HCT116 (cell line): ENCODE data around the gene TMEM61. TPM values are rescaled to one million over a fixed set of nuclear protein-coding genes. Genes with fewer than 3 reads are reported as not detected.

Experiments
- ATAC-seq: fragments of 200-7000 bp; cut with Tn5 transposase; 2 replicates; pipeline ENCODE4 v1.9.1; 2020; ENCODE audit warnings: mild to moderate bottlenecking, moderate library complexity
- BruUV-seq: library from RNA; stranded (reverse); fragments of 400-500 nt; replicated peaks from 2 replicates; lab custom pipeline; 2021; lab: Mats Ljungman, UMichigan
- CTCF ChIA-PET: fragments of 300-600 bp; sonication (Branson Sonifier 250); formaldehyde crosslinking; loops from one replicate; lab custom pipeline; 2021; ENCODE audit warnings: antibody characterized with exemption; lab: Charles Lee
- POLR2A ChIA-PET: fragments of 300-600, 350-600 bp; sonication (Branson Sonifier 250); formaldehyde crosslinking; loops from one replicate; lab custom pipeline; 2021; ENCODE audit warnings: antibody characterized with exemption; lab: Charles Lee
- RAD21 ChIA-PET, 2 experiments: fragments of 300-600 bp; sonication (Branson Sonifier 250); formaldehyde crosslinking; loops; one replicate each; lab custom pipeline; 2023; ENCODE audit warnings: low total read pairs in 2 of 2; ENCODE audit not compliant: uncharacterized antibody in 2 of 2, unreplicated experiment in 2 of 2, low non-redundant PET in 1 of 2; lab: Charles Lee
- DNase-seq: peaks from one replicate; pipeline ENCODE4 v3.0.0-alpha.2; 2010; ENCODE audit warnings: low read depth, low spot score
- H2AFZ ChIP-seq: fragments of 200-600 bp; shearing (Covaris generic), sonication (generic); 2 replicates; pipeline ENCODE4 v1.6.1; 2017; ENCODE audit warnings: low read depth, mixed run types, mixed read lengths, antibody characterized with exemption, low read length; ENCODE audit not compliant: poor library complexity, severe bottlenecking
- H3K27ac ChIP-seq: 2 replicates; pipeline ENCODE4 v1.5.1; 2012; ENCODE audit warnings: low read depth, low read length
- H3K27me3 ChIP-seq: fragments of 200-600 bp; sonication (generic); 2 replicates; pipeline ENCODE4 v1.6.1; 2016; ENCODE audit warnings: mixed run types, low read length, mixed read lengths; ENCODE audit not compliant: insufficient read depth
- H3K36me3 ChIP-seq, 2 experiments: fragments of 200-500 bp in 1 of 2; fragments of 200-600 bp in 1 of 2; sonication (Bioruptor generic) in 1 of 2; sonication (generic) in 1 of 2; 2 replicates each; pipeline versions ENCODE4 v1.5.1 to v1.6.1; 2014 to 2016; ENCODE audit warnings: low read length in 2 of 2, inconsistent platforms in 1 of 2, mixed read lengths in 1 of 2, mixed run types in 1 of 2; ENCODE audit not compliant: insufficient read depth in 2 of 2, control insufficient read depth in 1 of 2
- H3K4me1 ChIP-seq, 2 experiments: fragments of 200-600 bp in 1 of 2; sonication (generic) in 1 of 2; 2 replicates each; pipeline versions ENCODE4 v1.5.1 to v1.6.1; 2012 to 2017; ENCODE audit warnings: low read length in 2 of 2, inconsistent platforms in 1 of 2, mild to moderate bottlenecking in 1 of 2, mixed read lengths in 1 of 2, mixed run types in 1 of 2, moderate library complexity in 1 of 2; ENCODE audit not compliant: insufficient read depth in 2 of 2, control insufficient read depth in 1 of 2
- H3K4me2 ChIP-seq: fragments of 200-600 bp; sonication (generic); 2 replicates; pipeline ENCODE4 v1.6.1; 2017; ENCODE audit warnings: mixed run types, low read length, mixed read lengths
- H3K4me3 ChIP-seq, 2 experiments: fragments of 200-600 bp in 1 of 2; sonication (generic) in 1 of 2; replicated peaks in 1 of 2; 2 replicates each; pipeline ENCODE4 v1.5.1; 2011 to 2016; ENCODE audit warnings: low read length in 2 of 2, control low read depth in 1 of 2, low read depth in 1 of 2, mild to moderate bottlenecking in 1 of 2, mixed read lengths in 1 of 2, mixed run types in 1 of 2
- H3K79me2 ChIP-seq: fragments of 200-600 bp; sonication (generic); 2 replicates; pipeline ENCODE4 v1.6.1; 2017; ENCODE audit warnings: mild to moderate bottlenecking, mixed run types, low read length, moderate library complexity, mixed read lengths; ENCODE audit not compliant: insufficient read depth
- H3K9ac ChIP-seq: fragments of 200-600 bp; sonication (generic); 2 replicates; pipeline ENCODE4 v1.6.1; 2016; ENCODE audit warnings: low read length, mixed read lengths
- H3K9me2 ChIP-seq: fragments of 200-600 bp; sonication (generic), shearing (Covaris generic); 2 replicates; pipeline ENCODE4 v1.6.1; 2017; ENCODE audit warnings: mixed run types, mild to moderate bottlenecking, moderate library complexity; ENCODE audit not compliant: insufficient read depth
- H3K9me3 ChIP-seq, 2 experiments: fragments of 200-500 bp in 1 of 2; fragments of 200-600 bp in 1 of 2; sonication (Bioruptor generic) in 1 of 2; sonication (generic) in 1 of 2; 2 replicates each; pipeline ENCODE4 v1.6.1; 2014 to 2017; ENCODE audit warnings: low read length in 2 of 2, mixed read lengths in 2 of 2, inconsistent platforms in 1 of 2, low read depth in 1 of 2, mild to moderate bottlenecking in 1 of 2, mixed run types in 1 of 2, moderate library complexity in 1 of 2; ENCODE audit not compliant: control insufficient read depth in 1 of 2, insufficient read depth in 1 of 2
- H4K20me1 ChIP-seq: fragments of 200-600 bp; sonication (generic), shearing (Covaris generic); 2 replicates; pipeline ENCODE4 v1.6.1; 2017; ENCODE audit warnings: mixed run types, mild to moderate bottlenecking, moderate library complexity; ENCODE audit not compliant: insufficient read depth
- ATF3 ChIP-seq: IDR thresholded peaks from 2 replicates; pipeline ENCODE4 v1.6.1; 2012
- CBX3 ChIP-seq: IDR thresholded peaks from 2 replicates; pipeline ENCODE4 v1.6.1; 2012; ENCODE audit warnings: low read depth
- CEBPB ChIP-seq: IDR thresholded peaks from 2 replicates; pipeline ENCODE4 v1.6.1; 2012; ENCODE audit warnings: low read depth
- EZH2 ChIP-seq: fragments of 200-600 bp; sonication (generic); IDR thresholded peaks from 2 replicates; pipeline ENCODE4 v1.6.1; 2017; ENCODE audit warnings: antibody characterized with exemption, mixed run types
- EZH2phosphoT487 ChIP-seq: fragments of 200-600 bp; IDR thresholded peaks from 2 replicates; pipeline ENCODE4 v1.6.1; 2018; ENCODE audit warnings: antibody characterized with exemption, borderline replicate concordance
- FOSL1 ChIP-seq: IDR thresholded peaks from 2 replicates; pipeline ENCODE4 v1.6.1; 2012; ENCODE audit warnings: low read depth
- JUND ChIP-seq: IDR thresholded peaks from 2 replicates; pipeline ENCODE4 v1.6.1; 2012
- MAX ChIP-seq: IDR thresholded peaks from 2 replicates; pipeline ENCODE4 v1.6.1; 2012
- POLR2A ChIP-seq: IDR thresholded peaks from 2 replicates; pipeline ENCODE4 v1.7.0; 2011; ENCODE audit warnings: borderline replicate concordance; ENCODE audit not compliant: insufficient read depth, insufficient read length; ENCODE audit errors: extremely low read depth
- POLR2AphosphoS5 ChIP-seq: IDR thresholded peaks from 2 replicates; pipeline ENCODE4 v1.6.1; 2011; ENCODE audit warnings: mild to moderate bottlenecking, low read depth, low read length, moderate library complexity
- RAD21 ChIP-seq: IDR thresholded peaks from 2 replicates; pipeline ENCODE4 v1.6.1; 2012; ENCODE audit warnings: low read depth, mild to moderate bottlenecking
- SIN3A ChIP-seq: IDR thresholded peaks from 2 replicates; pipeline ENCODE4 v1.6.1; 2012; ENCODE audit warnings: low read depth
- SRF ChIP-seq: IDR thresholded peaks from 2 replicates; pipeline ENCODE4 v1.6.1; 2012; ENCODE audit warnings: low read depth
- YY1 ChIP-seq: IDR thresholded peaks from 2 replicates; pipeline ENCODE4 v1.6.1; 2011; ENCODE audit warnings: low read length, low read depth, moderate library complexity, mild to moderate bottlenecking; ENCODE audit not compliant: insufficient replicate concordance; ENCODE audit errors: extremely low read depth
- ZFX ChIP-seq: fragments of 450-650 bp; IDR thresholded peaks from 2 replicates; pipeline ENCODE4 v1.6.1; 2017
- ZNF274 ChIP-seq: fragments of 200-500 bp; sonication (Bioruptor generic); IDR thresholded peaks from 2 replicates; pipeline ENCODE4 v1.6.1; 2014; ENCODE audit warnings: mild to moderate bottlenecking, low read depth, low read length, inconsistent platforms
- intact Hi-C: fragments of 100-400 bp; cut with micrococcal nuclease; formaldehyde crosslinking; loops from 2 replicates; pipeline ENCODE4 v1.10.0; 2022
- total RNA-seq: library from RNA; stranded (reverse); gene quantifications from one replicate; pipeline ENCODE4 v1.2.1, GENCODE V29; 2021; ENCODE audit not compliant: unreplicated experiment

TMEM61 gene
- total RNA-seq, 1 experiment from 2014 or later: 4.4 TPM

GRCh38 chr1:54984131-54984842 lies 3.9 kb downstream of the TMEM61 start:
- peaks cover 0 to 16% of the 10 kb centered on the region in 2 experiments; a peak in 2 of 4 replicates for H3K4me1 ChIP-seq
- no peak overlapping the region for H3K4me3 ChIP-seq
- POLR2A ChIA-PET: no interaction called here
- no TSS peak for BruUV-seq
- H3K9me3 ChIP-seq: no peaks in the 10 kb centered on the region
- no peak overlapping the region for H3K9ac ChIP-seq
- no peaks in the 10 kb centered on the region for H3K9me2 ChIP-seq
- CTCF ChIA-PET: interaction anchor here (0.9 to 1.3 kb wide), 2 partner anchors 34 to 39 kb away, joined by 3 to 4 read pairs; no protein-coding TSS in a partner anchor
- H3K36me3 ChIP-seq: no peaks in the 10 kb centered on the region
- no peaks in the 10 kb centered on the region for H3K79me2 ChIP-seq
- RAD21 ChIA-PET: no interaction called here
- ATAC-seq (no peak), DNase-seq (no peak)
- H2AFZ ChIP-seq: no peak overlapping the region
- no peak overlapping the region for H3K4me2 ChIP-seq
- H4K20me1 ChIP-seq: no peaks in the 10 kb centered on the region
- no peak overlapping the region for H3K27ac ChIP-seq
- intact Hi-C loops: no loop called here
- no peaks in the 10 kb centered on the region for H3K27me3 ChIP-seq
- TF ChIP-seq ZNF274: no peak
- no peak for TF ChIP-seq EZH2phosphoT487
- TF ChIP-seq EZH2: no peak
- TF ChIP-seq ATF3: no peak
- no peak for TF ChIP-seq FOSL1
- no peak for TF ChIP-seq MAX
- no peak for TF ChIP-seq SRF
- TF ChIP-seq RAD21: no peak
- TF ChIP-seq CBX3: no peak
- no peak for TF ChIP-seq JUND
- no peak for TF ChIP-seq YY1
- no peak for TF ChIP-seq SIN3A
- TF ChIP-seq POLR2AphosphoS5: no peak
- TF ChIP-seq POLR2A: no peak
- no peak for TF ChIP-seq CEBPB
- TF ChIP-seq ZFX: no peak
